Stimulated activated CD8-positive, alpha-beta memory T cell treated with anti-CD3 and anti-CD28 coated beads, Interleukin-7, amount 100 ng/mL, for 4 hours (primary cell): ENCODE results near the gene ETNPPL.

Experiments
- DNase-seq, 2 donors: peaks; one replicate each; pipeline ENCODE4 v3.0.0-alpha.2; 2020; ENCODE audit warnings: low read depth in 2 of 2

ETNPPL gene

DNA sequence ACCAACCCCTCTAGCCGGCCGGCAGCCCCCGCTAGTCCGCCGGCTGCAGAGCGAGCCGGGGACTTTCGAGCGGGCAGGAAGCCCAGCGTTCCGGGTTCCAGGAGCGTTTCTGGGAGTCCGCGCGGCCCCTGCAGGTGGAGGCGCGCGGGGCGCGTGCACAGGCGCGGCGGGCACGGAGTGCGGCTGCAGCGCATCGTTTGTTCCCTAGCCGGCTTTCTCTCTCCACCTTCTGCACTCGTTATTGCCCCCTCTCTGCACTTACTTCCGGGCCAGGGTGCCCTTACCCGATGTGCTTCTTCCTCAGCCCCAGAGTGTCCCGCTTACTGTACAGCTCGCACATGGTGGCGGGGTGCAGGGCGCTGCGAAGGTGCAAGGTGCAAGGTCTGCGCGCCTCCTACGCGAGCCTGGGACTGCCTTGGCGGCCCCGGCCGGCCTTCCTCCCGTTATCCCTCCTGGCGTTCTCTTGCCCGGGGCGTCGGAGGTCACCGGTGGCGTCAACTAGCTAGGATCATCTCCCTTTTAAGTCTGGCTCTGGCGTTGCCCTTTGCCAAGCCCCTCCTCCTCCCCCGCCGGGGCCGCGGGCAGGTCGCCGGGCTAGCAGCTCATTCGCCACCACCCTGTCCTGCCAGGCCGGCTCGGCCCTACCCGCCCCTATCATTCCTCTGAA lies at the start of gene ETNPPL:
Gene ETNPPL (minus strand): TSS at position 495 of the 667 bp plus-strand sequence. CDS start 155 bp downstream, at position 340.
- DNase-seq: no peak

GRCh38 chr4:108811486-108811885 lies 48.6 kb upstream of the ETNPPL start:
- no peak for DNase-seq

- no peak for DNase-seq
Measured at GRCh38 chr4:108810087-108810486, 47.2 kb upstream of the ETNPPL start.

DNA sequence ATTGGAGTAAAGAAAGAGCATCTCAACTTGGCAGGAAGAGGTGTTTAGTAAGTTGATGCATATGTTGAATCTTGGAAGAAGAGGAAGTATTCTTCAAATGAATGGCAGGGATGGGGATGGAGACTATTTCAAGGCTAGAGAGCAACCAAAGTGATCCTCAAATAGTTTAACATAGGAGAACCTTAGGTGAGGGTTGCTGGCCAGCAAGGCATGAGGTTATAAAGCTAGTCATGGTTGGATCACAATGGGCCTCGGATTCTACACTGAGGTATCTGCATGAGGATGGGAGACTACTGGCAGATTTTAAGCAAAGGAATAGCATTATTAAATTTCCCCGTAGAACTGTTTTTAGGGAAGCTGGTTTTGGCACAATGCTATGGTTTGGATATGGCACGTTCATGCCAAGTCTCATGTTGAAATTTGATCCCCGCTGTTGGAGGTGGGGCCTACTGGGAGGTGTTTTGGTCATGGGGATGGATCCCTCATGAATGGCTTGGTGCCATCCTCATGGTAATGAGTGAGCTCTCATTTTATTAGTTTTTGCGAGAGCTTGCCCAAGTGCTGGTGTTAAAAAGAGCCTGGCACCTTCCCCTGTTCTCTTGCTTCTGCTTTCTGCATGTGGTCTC lies 41.9 kb upstream of the ETNPPL start:
- no peak for DNase-seq

- DNase-seq: no peak
Measured at GRCh38 chr4:108799306-108799705, 36.5 kb upstream of the ETNPPL start.

DNA sequence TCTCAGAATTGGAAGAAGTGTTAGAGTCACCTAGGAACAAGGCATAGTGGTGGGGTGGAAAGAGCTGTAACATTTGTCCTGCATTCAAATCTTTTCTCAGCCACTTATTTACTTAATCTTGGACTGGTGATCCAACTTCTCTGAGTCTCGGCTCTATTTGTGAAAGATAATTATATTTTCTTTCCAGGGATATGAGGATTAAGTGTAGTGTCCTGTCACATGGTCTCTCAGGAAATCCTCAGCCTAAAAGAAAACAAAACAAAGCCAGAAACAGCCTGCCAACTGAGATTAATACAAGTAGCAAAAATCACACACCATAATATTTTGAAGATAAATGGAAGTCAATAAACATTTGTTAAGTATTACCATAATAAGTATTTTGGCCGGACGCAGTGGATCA lies 33.3 kb upstream of the ETNPPL start:
- no peak for DNase-seq

DNA sequence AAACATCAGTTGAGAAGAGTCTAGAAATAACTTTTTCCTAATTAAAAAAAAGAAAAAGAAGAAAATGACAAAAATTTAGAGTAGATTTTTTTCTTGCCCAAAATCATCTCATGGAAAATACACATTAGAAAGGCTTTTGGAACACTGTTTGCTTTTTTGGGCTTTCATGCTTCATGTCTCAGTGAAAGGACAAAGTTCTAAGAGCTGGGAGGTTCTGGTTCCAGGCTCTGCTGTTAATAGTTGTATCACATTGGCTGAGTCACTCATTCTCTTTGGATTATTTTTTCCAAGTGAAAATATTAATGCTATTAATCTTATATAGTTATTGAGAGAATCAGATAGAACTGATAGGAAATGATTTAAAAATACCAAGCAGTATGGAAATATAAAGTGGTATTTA lies 32.9 kb upstream of the ETNPPL start:
- no peak for DNase-seq

DNA sequence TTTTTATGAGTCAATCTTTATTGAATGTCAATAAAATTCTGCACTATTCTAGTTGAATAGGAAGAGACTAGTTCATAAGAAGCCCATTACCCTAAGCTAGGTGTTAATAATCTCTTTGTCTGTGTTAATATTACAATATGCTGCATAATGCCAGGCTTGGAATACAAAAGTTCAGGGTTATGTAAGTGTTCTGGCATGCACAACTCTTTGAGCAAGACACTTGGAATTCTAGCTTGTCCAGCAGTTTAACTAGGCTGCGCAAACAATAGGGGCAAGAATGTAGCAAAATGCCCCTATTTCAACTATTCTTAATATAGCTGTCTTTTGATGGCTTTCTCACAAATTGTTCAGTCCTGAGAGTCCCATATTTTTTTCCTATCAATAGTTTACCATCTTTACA lies 31.3 kb upstream of the ETNPPL start:
- DNase-seq: no peak

DNA sequence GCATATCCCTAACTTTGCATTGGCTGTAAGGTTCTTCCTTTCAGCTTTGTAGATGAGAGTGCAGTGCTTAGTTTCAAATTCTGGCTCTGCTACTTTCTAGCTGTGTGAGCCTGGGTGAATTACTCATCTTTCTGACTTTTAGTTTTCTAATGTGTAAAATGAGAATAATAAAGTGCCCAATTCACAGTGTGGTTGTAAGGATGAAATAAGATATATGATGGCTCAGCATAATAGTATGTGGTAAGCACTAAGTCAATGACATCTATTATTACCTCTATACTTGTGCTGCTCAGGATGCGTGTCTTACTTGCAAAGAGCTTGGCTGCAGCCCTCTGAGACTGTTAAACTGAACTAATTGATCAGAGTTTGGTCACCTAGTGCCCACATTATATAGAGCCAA lies 30.6 kb upstream of the ETNPPL start:
- no peak for DNase-seq

DNA sequence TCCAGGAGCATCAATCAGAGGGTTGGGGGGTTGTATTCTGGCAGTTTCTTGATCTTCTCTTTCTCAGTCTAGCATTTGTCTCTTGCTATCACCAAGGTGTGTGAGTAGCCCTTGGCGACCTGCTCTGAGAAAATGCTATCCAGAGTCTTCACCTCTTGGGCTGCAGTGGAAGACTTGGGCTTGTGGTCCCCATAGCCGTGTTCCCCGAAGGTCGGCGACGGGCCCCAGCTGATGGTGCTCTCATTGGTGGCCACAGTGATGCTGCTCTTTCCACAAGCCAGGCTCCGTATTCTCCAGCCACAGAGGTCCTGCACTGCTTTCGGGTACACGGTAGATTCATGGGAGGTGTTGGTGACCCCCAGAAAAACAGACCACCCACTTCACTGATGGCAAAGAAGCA lies 25.9 kb upstream of the ETNPPL start:
- no peak for DNase-seq

DNA sequence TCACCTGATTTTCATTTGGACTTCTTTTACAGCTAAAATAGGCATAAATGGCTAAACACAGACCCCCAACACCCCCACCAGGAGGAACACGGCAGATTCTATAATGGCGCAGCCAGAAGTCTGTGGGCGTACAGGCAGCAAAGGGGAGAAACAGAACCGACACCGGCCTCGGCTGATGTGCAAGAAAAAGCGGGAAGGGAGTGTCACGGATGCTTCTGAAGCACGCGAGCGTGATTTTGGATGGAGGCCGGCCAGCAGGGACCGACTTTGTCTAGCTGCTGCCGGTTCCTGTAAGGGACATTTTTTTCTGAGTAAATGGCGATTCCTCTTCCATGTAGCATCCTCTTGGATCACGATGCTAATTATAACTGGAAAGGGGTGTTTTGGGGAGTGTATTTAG lies 24.9 kb upstream of the ETNPPL start:
- DNase-seq: no peak

DNA sequence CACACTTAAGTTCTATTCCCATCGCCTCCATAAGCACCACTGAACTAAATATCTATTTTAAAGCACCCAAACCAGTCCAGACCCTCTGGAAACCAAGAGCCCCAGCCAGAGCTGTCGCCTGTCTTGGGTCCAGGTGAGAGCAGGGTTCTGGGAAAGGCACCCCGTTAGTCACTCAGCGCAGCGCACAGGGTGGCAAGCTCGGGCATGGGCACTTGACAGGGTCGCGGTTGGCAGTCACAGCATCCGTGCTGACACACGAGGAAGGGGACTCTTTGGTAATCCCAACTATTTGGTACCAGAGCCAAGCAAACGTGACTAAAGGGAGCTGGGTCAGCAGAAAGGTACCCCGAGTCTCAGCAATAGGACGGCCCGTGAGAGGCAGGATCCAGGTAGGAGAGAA lies 24.3 kb upstream of the ETNPPL start:
- no peak for DNase-seq

- DNase-seq: no peak
Measured at GRCh38 chr4:108786351-108786750, 23.5 kb upstream of the ETNPPL start.

DNA sequence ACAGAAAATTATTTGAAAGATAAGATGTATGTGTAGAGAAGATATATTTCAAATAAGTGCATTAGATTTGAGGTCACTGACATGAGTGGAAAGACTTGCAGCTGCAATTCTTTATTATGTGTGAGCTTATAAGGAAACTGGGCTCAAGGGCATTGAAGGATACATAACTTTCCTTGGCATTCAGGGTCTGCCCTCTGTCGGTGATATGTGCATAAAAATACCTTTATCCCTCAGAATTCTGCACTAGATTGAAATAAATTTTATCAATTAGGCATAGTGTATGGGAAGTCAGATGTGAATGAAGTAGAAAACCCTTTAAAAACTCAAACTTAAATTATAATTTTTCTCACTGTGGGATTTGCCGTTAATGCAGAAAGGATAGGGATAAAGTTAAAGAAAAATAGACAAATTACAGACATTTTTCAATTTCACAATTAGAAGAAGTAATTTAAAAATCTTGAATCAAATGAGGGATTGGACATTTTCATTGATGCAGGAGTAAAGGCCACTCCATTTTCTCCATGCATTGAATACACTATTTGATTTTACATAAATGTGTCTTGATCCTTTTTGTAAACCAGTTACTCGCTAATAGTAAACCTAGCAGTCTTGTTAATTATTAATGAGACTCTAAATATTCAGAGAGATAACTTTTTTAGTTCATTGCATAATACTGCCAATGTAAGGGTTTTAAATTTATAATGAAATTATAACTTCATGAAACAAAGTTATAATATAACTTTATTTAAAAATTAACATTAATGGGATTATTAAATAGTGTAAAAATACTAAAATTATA lies 21.0 kb upstream of the ETNPPL start:
- no peak for DNase-seq

DNA sequence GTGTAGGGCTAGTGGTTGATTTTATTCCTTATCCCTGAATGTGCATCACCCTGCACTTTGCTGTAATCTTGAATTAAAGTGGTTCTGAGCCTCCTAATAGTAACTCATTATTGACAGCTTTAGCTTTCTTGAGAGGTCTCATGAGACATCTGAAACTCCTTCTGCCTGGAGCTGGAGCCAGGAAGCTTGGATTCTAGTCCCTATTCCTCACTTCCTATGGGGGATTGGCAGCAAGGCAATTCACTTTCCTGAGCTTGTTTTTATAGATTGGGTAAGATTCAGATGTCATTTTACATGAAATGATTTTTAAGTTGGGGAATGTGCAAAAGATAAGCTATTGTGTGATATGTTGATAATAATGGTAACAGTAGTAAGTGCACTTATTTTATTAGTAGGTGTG lies 17.1 kb upstream of the ETNPPL start:
- DNase-seq: no peak

DNA sequence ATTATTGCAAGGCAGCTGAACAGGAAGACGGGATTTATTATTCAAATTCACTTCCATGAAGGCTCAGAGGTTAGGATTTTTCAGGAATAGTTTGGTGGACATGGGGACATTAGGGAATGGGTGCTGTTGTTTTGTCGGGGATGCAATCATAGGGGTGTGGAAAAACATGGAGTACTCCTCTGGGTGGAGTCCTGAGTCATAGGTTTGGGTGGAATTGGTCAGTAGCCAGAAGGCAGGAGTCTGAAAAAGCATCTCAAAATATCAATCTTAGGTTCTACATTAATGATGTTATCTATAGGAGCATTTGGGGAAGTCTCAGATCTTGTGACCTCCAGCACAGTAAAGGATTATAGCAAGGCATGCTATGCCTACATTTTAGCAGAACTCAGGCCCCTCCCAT lies 14.5 kb upstream of the ETNPPL start:
- no peak for DNase-seq

DNA sequence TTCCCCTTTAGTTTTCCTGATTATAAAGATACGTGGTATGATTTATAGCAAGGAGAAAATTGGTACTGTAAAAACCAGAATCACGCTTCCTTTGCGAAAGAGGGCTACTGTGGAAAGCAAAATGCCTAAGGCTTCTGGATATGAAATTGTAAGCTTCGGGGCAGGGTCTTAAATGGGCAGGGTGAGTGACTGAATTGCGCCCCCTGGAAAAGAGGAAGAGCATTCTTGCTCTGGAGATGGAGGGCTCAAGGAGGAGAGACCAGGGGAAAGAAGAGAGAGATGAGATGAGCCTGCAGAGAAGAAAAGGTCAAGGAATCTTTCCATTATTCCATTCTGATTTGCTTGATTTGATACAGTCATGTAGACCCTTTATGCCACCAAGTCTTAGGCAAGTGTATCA lies 13.1 kb upstream of the ETNPPL start:
- DNase-seq: no peak

DNA sequence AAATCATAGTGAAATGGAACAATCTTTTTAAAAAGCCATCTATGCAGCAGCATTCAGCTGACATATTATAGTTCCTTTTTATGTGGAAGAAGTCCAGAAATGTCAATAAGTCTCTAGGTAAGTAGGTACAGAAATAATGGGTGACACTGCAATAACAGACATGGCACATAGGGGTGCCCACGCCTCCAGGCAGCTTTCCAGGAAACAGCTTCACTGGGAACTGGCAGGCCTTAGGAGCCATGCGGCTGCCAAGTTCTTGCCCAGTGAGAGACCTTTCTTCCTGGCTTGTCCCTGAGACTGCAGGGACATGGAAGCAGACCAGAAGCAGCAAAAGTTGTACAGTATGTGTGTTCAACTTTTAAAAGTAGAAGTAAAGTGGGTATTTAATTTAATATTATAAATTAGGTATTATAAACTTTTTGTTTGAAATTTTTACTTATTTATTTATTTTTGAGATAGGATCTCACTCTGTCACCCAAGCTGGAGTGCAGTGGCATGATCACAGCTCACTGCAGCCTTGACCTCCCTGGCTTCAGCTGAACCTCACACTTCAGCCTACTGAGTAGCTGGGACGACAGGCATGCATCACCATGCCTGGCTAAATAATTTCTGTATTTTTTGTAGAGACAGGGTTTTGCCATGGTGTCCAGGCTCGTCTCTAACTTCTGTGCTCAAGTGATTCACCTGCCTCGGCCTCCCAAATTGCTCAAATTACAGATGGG lies 12.1 kb upstream of the ETNPPL start:
- DNase-seq: no peak

GRCh38 chr4:108772402-108772801 lies 9.5 kb upstream of the ETNPPL start:
- DNase-seq: no peak

- DNase-seq: no peak
Measured at GRCh38 chr4:108766058-108766457, 3.2 kb upstream of the ETNPPL start.

- no peak for DNase-seq
Measured at GRCh38 chr4:108763986-108764385, 1.1 kb upstream of the ETNPPL start.

DNA sequence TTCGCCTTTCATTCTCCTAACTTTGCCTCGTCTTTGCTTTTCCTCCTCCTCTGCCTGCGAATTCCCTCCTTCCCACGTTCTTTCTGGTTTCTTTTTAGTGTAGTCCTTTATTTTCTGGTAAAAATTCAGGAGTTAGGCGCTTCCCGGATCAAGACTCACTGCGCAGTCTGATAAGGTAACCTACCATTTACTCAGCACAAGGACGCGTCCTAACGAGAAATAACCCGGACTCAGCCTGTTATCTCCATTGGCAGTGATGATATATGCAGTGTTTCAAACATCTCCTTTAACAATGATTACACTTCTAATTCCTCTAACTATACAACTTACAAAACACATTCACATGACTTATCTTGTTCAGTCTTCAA lies 357 bp upstream of the ETNPPL start:
- DNase-seq: no peak
